GM20000 (cell line): Measurements from ENCODE around the gene CHST15.

Source experiments
- DNase-seq: peaks from one replicate; pipeline ENCODE4 v3.0.0; 2012; ENCODE audit warnings: low spot score
- TF ChIP-seq, protein P1 (sequence below): IDR thresholded peaks from 2 replicates; pipeline ENCODE4 v1.5.1; 2012; ENCODE audit warnings: mild to moderate bottlenecking, control low read depth; ENCODE audit errors: extremely low read depth, missing control alignments

CHST15 gene

DNA sequence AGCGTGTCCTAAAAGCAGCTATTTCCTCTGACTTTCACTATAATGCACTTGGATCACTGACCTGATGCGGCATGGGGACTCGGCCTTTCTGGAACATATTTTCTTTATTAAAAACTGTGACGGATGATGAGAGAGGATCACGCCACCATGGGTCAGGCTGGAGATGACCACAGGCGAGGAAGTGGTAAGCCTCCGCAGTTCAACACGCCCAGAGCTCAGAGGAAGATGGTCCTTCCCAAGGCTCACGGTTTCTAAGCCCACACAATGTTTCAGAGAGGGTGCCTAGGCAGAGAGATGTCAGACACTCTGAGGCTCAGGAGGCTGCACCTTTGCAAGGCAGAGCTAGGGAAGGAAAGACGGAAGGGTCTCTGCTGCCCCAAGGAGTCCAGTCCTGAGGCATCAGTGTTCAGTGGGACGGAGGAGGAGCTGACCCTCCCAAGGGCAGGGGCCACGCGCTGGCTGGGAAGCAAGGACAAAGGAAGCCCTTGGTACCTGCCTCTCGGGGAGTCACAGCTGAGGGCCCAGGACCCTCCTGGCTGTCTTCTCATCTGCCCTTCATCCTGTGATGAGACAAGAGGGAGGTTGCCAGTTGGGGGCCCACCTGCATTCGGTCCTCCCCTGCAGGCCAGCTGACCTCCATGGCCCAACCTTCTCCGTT lies 9.5 kb downstream of the CHST15 start:
- TF ChIP-seq, protein P1, sequence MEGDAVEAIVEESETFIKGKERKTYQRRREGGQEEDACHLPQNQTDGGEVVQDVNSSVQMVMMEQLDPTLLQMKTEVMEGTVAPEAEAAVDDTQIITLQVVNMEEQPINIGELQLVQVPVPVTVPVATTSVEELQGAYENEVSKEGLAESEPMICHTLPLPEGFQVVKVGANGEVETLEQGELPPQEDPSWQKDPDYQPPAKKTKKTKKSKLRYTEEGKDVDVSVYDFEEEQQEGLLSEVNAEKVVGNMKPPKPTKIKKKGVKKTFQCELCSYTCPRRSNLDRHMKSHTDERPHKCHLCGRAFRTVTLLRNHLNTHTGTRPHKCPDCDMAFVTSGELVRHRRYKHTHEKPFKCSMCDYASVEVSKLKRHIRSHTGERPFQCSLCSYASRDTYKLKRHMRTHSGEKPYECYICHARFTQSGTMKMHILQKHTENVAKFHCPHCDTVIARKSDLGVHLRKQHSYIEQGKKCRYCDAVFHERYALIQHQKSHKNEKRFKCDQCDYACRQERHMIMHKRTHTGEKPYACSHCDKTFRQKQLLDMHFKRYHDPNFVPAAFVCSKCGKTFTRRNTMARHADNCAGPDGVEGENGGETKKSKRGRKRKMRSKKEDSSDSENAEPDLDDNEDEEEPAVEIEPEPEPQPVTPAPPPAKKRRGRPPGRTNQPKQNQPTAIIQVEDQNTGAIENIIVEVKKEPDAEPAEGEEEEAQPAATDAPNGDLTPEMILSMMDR: no peak
- DNase-seq: no peak

DNA sequence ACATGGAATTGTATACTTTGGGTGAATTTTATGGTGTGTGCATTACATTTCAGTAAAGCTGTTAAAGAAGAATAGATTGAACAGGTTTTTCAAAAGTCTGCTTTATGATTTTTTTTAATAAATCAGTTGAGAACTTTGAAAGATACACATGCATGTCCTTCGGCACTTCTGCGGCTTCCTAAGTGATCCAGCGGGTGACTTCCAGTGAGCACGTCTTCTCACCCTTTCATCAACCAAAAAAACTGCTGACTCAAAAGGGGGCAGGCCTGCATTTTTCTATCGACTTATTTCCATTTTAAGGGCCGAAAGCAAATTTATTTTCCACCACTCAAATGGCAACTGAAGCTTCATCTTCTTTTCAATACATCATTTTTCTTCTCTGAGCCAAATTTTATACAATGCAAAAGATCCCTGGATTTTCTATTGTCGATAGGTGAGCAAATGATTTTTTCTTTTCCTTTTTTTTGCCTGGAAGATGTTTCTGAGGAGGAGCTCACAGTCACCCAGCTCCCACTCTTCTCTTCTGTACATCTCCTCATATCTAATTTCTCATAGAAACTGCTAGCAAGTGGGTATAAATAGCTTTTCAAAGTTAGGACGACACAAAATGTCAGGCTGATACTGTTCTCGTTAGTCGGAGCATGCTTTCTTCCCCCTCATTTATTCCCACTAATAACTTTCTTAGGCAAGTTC lies 10.2 kb downstream of the CHST15 start:
- TF ChIP-seq, protein P1: no peak
- no peak for DNase-seq

DNA sequence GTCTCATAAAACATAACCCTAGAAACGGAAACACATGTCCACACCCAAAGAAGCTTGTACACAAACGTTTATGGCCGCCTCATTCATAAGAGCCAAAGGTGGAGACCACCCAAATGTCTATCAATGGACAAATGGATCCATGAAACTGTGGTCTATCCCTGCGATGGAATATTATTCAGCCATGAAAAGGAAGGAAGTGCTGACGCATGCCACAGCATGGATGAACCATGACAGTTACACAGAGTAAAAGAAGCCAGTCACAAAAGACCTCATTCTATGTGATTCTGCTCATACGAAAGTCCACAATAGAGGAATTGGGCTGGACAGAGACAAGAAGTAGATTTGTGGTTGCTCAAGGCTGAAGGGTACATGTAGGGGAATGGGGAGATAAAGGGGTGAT lies 10.8 kb downstream of the CHST15 start:
- no peak for DNase-seq
- TF ChIP-seq, protein P1: no peak

DNA sequence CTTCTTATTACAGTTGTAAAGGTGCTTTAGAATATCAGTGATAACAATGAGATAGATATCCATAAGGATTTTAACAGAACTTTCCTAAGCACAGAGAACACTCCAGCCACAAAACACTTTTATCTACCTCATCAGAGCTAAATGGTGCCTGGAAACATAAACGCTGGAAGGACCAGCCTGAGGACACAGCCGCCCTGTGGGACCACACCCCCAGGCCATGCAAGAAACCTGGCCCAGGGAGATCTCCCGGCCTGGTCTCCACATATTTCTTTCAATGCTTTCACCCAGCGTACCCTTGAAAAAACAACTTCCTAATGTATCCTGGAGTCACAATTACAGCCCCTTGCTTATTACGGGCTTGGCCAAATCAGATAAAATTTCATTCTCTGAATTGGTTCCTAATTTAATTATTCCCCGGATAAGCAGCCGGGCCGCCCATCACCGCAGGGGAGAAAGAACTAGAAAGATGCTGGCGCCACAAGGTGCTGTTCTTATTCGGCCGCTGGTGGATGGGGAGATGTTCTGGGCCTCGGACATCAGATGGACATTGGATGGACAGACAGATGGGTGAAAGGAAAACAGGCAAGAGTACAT lies 11.8 kb downstream of the CHST15 start:
- TF ChIP-seq, protein P1: no peak
- no peak for DNase-seq

DNA sequence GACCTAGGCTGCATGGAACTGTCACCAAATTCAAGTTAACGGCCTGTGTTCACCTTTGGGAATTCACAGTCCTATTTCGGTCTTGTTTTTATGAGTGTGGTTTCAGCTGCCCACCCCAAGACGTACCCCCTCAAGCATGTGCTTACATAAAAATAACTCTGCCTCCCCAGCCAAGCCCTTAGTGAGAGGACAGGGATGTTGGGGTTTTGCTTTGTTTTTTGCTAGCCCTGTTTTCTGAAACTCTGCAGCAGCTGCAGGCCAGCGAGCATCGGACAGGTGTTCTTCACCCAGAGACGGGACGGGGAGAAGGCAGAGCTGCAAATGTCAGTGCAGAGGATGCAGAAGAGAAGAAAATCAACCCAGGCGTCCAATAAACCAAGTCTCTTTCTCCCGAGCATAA lies 13.5 kb downstream of the CHST15 start:
- TF ChIP-seq, protein P1: no peak
- DNase-seq: no peak

DNA sequence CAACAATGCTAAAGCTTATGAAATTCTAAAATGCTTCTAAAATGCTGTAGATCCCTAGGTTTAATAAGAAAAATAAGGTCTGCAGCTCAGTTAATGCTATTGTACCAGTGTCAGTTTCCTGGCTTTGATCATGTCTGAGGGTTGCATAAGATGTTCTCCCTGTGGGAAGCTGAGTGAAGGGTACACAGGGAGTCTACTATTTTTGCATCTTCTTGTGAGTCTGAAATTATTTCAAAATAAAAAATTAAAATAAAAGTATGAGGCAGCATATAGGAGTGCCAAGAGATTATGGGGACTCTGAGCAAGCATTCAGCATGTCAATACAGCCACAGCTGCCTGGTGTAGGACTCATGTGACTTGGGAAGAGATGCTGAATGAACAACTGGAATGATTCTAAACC lies 14.7 kb downstream of the CHST15 start:
- DNase-seq: no peak
- TF ChIP-seq, protein P1: no peak

DNA sequence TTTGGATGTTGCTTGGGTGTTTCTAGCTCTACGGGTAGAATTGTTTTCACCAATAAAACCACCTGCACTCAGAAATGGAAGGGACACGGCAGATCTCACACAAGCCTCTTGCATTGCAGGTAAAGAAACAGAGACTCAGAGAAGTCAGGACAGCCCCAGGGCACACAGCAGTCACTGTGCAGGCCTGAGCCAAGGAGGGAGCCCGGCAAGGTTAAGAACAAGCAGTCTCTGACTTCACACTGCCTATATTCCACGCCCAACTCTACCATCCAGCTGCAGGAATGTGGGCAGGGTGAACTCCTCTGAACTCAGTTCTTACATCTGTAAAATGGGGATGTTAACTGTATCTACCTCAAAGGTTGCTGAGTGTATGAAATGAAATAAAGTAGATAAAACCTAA lies 15.4 kb downstream of the CHST15 start:
- DNase-seq: no peak
- TF ChIP-seq, protein P1: no peak
